ENCODE measurements around the gene PSMG2.

Gene PSMG2, protein sequence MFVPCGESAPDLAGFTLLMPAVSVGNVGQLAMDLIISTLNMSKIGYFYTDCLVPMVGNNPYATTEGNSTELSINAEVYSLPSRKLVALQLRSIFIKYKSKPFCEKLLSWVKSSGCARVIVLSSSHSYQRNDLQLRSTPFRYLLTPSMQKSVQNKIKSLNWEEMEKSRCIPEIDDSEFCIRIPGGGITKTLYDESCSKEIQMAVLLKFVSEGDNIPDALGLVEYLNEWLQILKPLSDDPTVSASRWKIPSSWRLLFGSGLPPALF

GRCh38 chr18:12702221-12703095 is at the start of gene PSMG2, which contains the start of gene CEP76:
PSMG2 (plus strand) TSS chr18:12703042; CDS start chr18:12703108, 66 bp downstream.
CEP76 (minus strand) TSS chr18:12702723; CDS start chr18:12702548, 175 bp downstream.
- peak; percentile 65 to 75 (median 74) for DNase-seq (ENCODE audit: low read depth in 2 of 3, low spot score in 2 of 3)

- DNase-seq (ENCODE audit: low read depth in 2 of 3, low spot score in 2 of 3) = no peak
Observed at GRCh38 chr18:12654971-12655370, 47.9 kb upstream of the PSMG2 start.

- no peak for DNase-seq (ENCODE audit: low read depth in 2 of 3, low spot score in 2 of 3)
Observed at GRCh38 chr18:12656605-12656937, 46.3 kb upstream of the PSMG2 start.

DNA sequence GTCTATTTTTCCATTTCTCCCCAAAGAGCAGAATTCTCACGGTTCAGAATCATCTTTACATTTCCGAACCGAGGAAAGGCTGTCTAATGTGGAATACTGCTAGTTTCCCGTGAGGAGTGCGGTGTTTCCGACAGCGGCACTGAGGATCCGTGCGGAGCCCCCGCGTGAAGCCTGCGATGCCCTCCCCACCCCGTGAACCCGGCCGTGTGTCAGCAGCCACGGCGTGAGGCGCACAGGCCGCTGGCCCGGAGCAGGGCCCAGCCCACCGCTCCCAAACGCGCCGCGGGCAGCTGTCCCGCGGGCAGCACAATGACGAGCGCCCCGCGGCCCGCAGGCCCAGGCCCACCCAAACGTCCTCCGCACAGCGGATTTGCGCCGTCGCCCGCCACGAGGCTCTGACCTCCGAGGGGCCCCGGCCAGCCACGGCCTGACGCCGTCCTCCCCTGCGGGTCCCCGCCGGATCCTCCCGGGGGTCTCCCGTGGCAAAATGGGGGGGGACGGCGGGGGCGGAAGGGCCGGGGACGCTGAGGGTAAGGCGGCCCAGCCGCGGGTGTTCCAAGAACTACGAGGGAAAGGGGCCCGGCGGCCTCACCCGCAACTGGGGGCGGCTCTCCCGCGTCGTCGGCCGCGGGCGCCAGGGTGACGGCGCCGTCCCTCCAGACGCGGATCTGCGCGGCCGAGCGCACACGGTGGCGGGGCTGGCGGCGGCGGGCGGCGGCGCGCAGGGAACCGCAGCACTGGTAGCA is 45.7 kb upstream of the PSMG2 start:
- DNase-seq (ENCODE audit: low read depth in 2 of 3, low spot score in 2 of 3) = peak in 2 of 3 experiments; percentile 5 to 9

DNA sequence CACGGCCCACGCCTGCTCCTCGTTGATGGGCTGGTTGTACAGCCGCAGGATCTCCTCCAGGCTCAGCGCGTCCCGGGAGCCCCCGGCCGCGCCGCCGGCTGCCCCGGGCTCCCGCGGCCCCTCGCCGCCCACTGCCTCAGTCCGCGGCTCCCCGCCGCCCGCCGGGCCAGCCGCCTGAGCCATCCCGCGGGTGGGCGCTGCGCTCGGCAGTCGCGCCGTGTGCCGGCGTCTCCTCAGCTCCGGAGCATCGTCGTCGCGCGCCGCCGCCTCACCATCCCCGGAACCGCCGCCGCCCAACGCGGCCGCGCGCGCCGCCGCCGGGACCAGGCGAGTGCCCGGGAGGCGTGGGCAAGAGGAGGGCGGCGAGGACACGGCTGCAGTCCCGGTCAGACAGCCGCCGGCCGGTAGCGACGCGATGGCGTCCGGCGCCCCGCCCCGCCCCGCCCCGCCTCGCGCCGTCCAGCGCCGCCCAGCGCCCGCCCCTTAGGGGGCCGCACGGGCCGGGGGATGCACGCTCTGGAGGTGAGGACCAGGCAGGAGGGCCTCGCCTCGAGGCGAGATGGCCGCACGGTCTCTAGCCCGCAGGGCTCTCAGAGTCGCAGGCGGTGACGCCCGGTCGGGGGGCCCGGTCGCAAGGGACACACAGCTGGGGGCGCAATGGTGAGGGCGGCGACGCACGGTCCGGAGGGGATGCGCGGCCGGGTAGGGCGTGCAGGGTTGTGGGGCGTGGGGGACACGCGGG is 45.0 kb upstream of the PSMG2 start, which contains the start of gene SPIRE1:
Gene SPIRE1 (minus strand): TSS at position 424 of the 742 bp plus-strand sequence. CDS start 241 bp downstream, at position 183.
- DNase-seq (ENCODE audit: low read depth in 2 of 3, low spot score in 2 of 3) = peak in 2 of 3 experiments; percentile 14 to 16

- peak in 1 of 3 experiments; percentile 5 for DNase-seq (ENCODE audit: low read depth in 2 of 3, low spot score in 2 of 3)
Observed at GRCh38 chr18:12658426-12659138, 44.3 kb upstream of the PSMG2 start.

GRCh38 chr18:12659904-12660605 is 42.8 kb upstream of the PSMG2 start:
- DNase-seq (ENCODE audit: low read depth in 2 of 3, low spot score in 2 of 3) = no peak

DNA sequence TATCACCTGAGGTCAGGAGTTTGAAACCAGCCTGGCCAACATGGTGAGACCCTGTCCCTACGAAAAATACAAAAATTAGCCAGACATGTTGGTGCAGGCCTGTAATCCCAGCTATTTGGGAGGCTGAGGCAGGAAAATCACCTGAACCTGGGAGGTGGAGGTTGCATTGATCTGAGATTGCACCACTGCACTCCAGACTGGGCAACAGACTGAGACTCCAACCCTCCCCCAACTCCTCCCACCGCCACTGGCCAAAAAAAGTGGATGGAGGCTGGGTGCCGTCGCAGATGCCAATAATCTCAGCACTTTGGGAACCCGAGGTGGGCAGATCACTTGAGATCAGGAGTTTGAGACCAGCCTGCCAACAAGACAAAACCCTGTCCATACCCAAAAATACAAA is 34.8 kb upstream of the PSMG2 start:
- no peak for DNase-seq (ENCODE audit: low read depth in 2 of 3, low spot score in 2 of 3)

DNA sequence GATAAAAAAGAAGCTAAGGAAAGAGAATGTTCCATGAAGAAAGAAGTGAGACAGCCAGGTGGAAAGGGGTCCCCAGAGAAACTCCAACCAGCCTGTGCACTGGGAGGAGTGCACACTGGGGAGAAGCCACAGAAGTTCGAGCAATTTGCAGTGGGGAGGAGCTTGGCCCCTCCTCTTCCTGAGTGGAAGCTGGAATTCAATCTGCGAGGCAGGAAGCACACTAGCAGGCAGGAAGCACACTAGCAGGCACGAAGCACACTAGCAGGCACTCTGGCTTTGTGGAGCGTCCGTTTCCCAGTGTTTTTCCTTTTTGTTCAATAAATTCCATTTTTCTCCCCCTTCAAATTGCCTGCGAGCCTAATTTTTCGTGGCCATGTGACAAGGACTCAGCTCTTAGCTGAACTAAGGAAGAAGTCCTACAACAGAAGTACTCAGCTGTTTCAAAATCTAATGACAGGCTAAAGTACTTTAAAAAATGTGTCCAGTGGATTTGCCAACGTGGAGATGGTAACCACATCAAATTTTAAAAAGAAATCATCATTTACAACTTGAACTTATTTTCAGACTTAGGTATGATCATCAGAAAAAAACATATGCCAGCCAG is 23.6 kb upstream of the PSMG2 start:
- DNase-seq (ENCODE audit: low read depth in 2 of 3, low spot score in 2 of 3) = no peak

- DNase-seq (ENCODE audit: low read depth in 2 of 3, low spot score in 2 of 3) = no peak
Observed at GRCh38 chr18:12686100-12686499, 16.7 kb upstream of the PSMG2 start.

- DNase-seq (ENCODE audit: low read depth in 2 of 3, low spot score in 2 of 3) = no peak
Observed at GRCh38 chr18:12689256-12689850, 13.5 kb upstream of the PSMG2 start.

DNA sequence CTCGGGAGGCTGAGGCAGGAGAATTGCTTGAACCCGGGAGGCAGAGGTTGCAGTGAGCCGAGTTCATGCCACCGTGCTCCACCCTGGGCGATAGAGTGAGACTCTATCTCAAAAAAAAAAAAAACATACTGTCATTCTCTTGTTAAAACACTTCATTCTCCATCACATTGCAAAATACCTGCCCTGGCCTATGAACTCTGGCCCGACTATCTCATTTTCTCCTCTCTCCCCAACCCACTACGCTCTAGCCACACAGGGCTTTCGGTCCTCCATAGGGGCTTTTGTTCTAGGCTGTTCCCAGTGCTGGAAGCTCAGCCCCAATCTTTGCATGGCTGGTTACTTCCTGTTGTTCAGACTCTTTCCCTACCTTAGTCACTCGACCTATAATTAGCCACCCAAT is 10.6 kb upstream of the PSMG2 start:
- DNase-seq (ENCODE audit: low read depth in 2 of 3, low spot score in 2 of 3) = no peak

- DNase-seq (ENCODE audit: low read depth in 2 of 3, low spot score in 2 of 3) = no peak
Observed at GRCh38 chr18:12694032-12694431, 8.8 kb upstream of the PSMG2 start.

GRCh38 chr18:12699747-12700146 is 3.1 kb upstream of the PSMG2 start:
- no peak for DNase-seq (ENCODE audit: low read depth in 2 of 3, low spot score in 2 of 3)

DNA sequence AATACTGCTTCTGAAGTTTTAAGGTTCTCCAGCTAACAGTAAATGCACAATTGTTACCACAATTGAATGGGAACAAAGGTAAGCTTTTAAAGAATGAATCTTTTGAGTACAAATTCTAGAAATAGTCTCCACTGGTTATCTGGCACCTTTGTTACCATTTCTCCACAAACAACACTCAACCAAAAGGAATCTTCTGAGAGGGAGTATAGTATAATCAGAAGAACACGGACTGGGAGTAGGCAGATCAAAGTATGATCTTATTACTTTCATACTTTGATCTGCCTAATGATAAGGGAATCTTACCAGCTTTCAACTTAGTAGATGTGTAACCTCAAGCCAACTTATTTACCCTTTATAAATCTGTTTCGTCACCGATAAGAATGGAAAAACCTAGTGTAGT is 1.7 kb upstream of the PSMG2 start:
- no peak for DNase-seq (ENCODE audit: low read depth in 2 of 3, low spot score in 2 of 3)

- DNase-seq (ENCODE audit: low read depth in 2 of 3, low spot score in 2 of 3) = no peak
Observed at GRCh38 chr18:12703096-12703567, 290 bp downstream of the PSMG2 start.

- DNase-seq (ENCODE audit: low read depth in 2 of 3, low spot score in 2 of 3) = no peak
Observed at GRCh38 chr18:12703664-12704063, 822 bp downstream of the PSMG2 start.

GRCh38 chr18:12711446-12711845 is 8.6 kb downstream of the PSMG2 start:
- DNase-seq (ENCODE audit: low read depth in 2 of 3, low spot score in 2 of 3) = no peak

Measured in activated CD8-positive, alpha-beta memory T cell treated with anti-CD3 and anti-CD28 coated beads for 48 hours (primary cell).